Kidney capillary endothelial cell (primary cell): Measurements from ENCODE around the gene CREB3.

Experiments used
- DNase-seq: peaks from one replicate; pipeline ENCODE4 v3.0.0-alpha.2; 2018; ENCODE audit warnings: low spot score

Gene CREB3, protein sequence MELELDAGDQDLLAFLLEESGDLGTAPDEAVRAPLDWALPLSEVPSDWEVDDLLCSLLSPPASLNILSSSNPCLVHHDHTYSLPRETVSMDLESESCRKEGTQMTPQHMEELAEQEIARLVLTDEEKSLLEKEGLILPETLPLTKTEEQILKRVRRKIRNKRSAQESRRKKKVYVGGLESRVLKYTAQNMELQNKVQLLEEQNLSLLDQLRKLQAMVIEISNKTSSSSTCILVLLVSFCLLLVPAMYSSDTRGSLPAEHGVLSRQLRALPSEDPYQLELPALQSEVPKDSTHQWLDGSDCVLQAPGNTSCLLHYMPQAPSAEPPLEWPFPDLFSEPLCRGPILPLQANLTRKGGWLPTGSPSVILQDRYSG

GRCh38 chr9:35732185-35732799 lies at the start of gene CREB3, which contains the start of gene TLN1:
CREB3 (plus strand) TSS chr9:35732666; CDS start chr9:35732773, 107 bp downstream.
TLN1 (minus strand) TSS chr9:35732195; CDS start chr9:35725694, 6,501 bp downstream.
- DNase-seq: peak; percentile 97

DNA sequence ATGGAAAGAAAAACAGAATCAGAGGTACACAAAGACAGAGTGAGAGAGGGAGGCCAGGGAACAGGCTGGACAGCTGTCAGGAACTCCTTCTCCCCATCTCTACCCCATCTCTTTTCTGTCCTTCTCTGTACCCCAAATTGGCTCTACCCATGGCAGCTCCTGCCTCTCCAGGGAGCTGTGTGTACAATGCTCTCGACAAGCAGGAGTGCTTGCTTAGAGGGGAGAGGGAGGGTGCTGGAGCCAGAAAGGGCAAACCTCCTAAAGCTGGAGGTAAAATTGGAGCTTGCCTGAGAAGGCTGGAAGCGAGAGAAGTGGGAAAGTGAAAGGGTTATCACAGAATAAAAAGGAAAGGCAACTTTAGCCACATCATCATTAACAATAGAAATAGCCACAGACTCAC lies 49.1 kb upstream of the CREB3 start:
- DNase-seq: no peak

- no peak for DNase-seq
Observed at GRCh38 chr9:35684921-35685320, 47.5 kb upstream of the CREB3 start.

DNA sequence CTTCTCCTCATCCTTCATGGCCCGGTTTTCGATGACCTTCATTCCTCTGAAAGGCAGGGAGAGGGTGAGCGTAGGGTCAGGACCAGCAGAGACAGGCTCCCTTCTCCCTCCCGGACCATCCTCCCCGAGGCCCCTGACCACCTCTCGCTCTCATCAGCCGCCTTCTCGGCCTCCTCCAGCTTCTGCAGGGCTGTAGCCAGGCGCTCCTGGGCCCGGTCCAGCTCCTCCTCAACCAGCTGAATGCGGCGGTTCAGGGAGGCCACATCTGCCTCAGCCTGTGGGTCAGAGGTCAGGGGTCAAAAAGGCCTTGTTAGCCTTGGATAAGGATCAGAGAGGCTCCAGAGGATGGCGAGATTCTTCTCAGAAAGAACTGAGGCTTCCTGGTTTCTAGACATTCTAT lies 47.0 kb upstream of the CREB3 start:
- no peak for DNase-seq

- DNase-seq: no peak
Observed at GRCh38 chr9:35686222-35687203, 46.0 kb upstream of the CREB3 start.

DNA sequence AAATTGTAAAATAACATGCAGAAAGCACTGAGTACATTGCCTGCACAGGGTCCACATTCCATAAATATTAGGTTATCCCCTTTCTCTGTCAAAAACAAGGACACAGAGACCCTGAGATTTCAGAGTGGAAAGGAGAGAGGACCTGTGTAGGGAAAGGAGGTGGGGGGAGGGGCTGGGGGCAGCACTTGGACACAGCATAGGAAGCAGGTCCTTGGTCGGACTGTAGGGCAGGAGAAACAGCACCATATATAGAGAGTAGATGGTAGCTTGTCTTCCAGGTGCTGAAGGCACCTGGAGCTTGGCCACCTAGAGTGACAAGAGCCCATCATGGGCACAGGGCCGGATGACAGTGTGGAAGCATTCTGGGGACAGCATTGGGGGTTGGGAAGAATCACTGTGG lies 45.2 kb upstream of the CREB3 start:
- DNase-seq: no peak

DNA sequence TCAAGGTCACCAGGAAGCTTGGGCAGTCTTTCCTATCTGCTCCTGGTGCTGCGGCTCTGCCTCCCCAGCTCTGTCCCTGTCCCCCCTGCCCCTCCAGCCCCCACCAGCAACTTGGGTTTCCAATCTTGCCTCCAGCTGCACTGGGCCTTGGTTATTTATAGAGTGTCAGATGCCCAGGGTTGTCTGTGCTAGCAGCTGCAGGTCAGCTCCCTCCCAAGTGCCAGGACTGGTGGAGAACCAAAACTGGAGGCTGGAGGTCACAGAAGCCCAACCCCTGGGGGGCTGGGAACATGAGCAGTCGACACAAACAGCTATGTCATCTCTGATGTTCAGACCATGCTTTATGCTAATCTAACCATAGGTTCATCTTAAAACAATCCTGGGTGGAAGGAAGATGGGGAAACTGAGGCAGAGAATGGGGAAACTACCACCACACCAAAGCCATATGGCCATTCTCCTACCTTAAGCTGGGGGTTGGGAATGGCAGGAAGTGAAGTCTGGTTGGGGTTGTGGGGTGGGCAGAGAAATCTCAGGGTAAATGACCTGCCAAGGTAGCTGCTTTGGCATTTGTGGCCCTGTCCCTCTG lies 44.4 kb upstream of the CREB3 start:
- no peak for DNase-seq

DNA sequence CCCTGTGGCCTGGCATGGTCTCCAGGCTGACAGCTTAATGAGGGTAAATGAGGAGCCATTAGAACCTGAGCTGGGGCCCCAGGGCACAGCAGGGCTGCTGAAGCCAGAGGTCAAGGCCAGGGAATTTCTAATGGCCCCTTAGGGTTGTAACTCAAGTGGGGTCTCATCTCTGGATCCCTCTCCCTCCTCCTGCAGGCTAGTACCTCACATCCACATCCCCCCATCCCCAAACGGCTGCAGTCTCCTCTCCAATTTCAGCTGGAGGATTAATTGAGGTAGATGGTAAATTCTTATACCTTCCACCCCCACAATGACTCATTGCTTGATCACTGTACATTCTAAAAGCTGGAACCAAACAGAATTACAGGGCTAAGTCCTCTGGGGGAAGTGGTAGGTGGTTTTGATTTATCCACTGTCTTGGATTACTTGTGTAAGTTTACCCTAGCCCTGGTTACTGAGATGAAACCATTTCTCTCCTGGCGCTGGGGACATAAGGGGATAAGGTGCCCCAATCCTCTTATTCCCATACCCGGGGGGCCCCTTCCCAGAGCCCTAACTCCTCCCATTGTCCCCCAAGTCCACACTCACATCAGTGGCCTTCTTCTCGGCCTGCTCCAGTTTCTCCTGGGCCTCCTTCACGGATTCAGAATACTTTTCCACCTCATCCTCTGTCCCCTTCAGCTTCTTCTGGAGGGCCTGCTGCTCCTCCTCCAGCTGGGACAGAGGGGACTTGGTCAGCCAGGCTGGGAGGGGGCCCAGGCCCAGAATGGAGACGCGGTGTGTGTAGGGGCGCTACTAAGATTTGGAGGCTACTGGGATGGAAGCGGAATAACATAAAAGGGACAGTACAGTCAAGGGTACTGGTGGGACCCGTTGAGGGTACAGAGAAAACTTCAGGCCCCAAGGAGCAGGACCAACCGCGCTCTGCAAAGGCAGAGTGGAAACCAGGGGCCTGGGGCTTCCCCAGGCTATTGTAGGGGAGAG lies 43.6 kb upstream of the CREB3 start:
- DNase-seq: peak; percentile 67

DNA sequence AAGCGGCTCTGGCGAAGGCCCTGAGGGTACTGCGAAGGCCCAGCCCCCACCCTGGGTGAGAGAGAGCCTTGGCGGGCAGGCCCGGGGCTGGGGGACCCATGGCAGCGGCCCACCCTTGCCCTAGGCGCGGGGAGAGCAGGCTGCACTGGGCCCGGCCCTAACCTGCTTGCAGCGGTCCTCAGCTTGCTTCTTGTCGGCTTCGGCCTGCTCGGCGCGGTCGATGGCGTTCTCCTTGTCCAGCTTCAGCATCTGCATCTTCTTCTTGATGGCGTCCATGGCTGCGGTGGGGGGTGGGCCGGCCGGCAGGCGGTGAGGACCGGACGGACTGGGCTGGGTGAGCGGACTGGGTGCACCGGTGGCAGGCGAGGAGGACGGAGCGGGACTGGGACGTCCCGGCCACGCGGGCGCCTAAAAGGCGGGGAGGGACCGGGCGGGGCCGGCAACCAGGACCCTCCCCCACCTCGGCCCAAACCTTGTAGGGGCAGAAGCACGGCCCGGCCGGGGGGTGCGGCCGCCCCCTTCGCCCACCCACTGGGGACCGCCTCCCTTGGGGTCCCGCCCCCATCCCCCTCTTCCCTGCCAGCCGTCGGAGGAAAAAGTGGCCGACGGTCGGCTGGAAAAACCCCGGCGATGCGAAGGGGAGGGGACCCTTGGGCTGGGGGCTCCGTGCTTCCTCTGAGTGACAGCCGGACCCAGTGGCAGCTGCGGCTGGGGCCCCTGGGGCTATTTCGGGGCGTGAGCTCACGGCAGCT lies 42.7 kb upstream of the CREB3 start, which contains the start of gene TPM2:
Gene TPM2 (minus strand): TSS at position 384 of the 752 bp plus-strand sequence. CDS start 108 bp downstream, at position 276.
- no peak for DNase-seq

DNA sequence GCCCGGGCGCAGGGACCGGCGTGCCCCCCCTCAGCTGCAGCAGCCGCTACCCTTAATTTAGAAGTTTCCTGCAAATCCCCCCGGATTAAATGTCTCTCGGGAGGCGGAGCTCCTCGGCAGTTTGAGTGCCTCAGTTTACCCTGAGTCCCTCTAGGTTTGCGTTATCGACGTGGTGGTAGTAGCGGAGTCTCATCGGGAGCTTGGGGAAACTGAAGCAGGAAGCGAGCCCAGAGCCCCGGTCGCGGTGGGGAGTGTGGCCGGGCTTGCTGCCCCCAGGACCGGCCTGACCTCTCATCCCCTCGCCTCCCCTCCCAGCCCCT lies 42.2 kb upstream of the CREB3 start:
- DNase-seq: no peak

DNA sequence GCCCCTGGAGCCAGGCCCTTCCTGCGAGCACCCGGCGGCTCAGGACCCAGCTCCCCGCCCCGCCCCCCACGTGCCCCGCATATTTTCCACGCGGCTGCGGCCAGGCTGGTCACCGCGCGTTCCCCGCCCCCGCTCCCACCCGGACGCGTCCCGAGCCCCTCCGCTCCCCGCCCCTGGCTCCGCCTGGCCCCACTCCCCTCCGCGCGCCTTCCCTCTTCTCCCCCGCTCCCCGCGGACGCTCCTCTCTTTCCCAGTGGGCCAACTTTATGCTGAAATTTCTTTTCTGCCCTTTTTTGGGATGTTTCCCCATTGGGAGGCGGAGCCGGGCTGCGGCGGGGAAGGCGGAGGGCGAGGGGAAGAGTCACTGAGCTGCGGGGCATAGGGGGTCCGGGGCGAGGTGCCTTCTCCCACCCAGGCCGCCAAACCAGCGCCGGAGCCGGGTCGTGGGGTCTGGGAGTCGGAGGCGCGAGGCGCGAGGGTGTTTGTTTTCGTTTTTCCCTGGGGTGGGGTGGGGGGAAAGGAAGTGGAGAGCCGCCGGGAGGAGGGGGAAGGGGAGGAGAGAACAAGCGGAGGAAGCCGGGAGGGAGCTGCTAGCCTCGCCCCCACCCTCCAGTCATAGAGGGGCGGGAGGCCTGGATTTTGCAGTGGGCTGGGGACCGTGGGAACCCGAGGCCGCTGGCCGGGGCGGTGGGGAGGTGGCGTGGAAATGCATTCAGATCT lies 41.7 kb upstream of the CREB3 start:
- DNase-seq: no peak

DNA sequence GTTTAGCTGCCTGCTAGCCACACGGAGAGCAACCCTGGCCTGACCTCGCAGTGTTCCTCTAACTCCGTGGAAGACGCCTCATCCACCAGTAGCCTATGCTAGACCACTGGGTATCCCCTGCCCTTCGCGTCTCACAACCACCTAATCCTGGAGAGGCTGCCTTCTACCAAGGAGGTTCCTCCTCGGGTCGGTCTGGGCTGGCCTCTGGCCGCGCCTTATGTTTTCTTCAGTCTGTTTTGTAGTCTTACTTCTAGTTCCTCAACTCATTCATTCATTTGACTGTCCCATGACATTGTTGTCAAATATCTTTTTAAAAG lies 41.2 kb upstream of the CREB3 start:
- DNase-seq: no peak

DNA sequence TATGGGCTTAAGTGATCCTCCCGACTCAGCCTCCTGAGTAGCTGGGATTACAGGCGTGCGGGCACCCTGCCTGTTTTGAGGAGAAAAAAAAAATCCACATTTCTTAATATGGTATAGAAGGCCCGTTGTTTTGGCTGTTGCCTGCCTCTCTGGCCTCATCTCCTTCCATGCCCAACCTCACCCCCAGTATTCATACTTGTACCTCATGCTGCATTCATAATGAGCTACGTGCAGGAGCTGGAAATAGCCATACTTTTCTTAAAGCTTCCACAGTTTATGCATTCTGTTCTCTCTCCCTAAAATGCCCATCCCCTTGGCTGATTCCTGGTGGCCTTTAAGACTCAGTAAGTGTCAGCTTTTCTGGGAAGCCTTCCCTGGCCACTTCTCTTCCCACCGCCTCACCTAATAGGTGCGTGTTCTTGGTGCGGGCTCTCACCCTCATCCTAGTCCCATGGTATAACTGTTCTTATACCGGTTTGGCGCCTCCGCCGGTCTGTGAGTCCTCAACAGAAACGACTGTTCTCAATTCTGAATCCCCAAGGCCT lies 40.6 kb upstream of the CREB3 start:
- no peak for DNase-seq

GRCh38 chr9:35695943-35696401 lies 36.5 kb upstream of the CREB3 start:
- DNase-seq: no peak

DNA sequence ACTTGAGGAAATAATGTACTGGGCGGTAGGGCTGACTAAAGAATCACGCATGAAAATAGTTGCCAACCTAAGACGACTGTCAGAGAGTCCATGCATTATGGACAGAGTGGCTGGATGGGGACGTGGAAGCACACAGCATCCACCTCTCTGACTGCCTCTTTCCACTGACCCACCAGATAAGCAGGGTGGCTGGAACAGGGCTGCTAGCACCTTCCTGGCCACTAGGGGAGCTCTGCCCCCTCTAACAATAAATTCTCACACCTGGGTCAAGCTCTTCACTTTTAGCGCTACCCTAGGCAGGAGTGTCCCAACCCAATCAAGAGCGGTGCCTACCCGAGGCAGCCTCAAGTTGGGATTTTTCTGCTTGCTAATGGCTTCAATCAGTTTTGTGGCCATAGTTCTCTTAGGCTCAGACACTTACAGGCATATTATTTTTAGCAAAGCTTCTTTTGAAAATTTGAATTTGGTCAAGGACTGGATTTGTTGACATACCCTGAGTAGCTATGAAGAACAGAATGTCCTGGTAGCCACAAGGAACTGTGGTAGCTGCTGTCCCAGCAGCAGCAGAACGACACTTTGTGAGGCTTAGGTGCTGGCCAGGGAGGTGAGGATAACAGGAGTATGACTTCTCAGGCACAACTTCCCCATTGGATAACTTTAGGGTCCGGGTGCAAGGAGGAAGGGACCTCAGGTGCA lies 35.8 kb upstream of the CREB3 start:
- DNase-seq: no peak

DNA sequence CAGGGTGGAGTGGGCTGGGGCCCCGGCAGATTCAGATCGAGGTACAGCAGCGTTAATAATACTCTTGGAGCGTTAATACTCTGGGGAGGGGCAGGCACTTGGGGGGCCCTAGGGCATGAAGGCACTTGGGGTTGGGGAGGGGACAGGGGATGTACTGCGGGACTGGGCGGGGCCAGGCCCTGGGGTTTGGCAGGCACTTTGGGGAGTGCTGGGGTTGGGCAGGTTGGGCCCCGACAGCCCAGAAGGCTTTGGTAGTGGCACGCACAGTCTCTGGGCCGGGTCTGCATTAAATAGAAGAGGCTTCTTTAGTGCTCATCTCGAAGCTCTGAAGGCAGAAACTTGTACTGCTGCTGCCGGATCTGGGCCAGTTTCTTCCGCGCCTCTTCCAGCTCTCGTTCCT lies 35.0 kb upstream of the CREB3 start:
- DNase-seq: no peak

DNA sequence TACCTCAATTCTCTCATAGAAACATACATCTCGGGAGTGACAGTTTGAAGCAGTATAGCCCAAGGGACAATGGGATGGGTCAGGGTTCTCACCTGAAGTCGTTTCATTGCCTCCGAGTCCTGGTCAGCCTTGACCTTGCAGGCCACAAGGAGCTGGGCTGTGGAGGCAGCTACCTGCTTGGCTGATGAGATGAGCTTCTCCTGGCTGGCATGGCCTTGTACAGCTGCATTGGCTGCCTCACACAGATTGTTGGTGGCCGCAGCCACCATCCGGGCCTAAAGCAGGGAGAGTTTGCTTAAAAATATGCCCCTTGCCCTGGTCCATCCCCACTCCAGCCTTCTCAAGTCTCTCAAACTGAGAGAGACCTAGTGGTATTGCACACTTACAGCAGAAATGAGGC lies 34.2 kb upstream of the CREB3 start:
- no peak for DNase-seq

DNA sequence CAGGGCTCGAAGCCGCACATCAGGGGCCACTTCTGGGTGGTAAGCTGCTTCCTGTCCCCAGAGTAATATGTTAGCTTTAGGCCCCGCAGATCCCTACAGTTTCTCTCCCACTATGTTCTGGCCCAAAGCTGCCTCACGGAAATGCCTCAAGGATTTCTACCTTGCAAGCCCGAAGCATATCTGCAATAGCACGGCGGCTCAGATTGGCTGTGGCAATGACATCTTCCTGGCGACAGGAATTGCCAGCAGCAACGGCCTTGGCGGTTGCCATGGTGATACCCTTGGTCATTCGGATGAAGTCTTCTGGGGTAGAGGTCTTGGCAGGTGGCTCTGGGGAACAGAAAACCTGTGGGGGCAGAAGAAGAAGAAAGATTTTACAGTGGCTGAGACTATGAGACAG lies 32.4 kb upstream of the CREB3 start:
- DNase-seq: no peak

GRCh38 chr9:35700942-35701341 lies 31.5 kb upstream of the CREB3 start:
- no peak for DNase-seq
